Measurements from ENCODE around the gene C3orf49. TPM values are rescaled to one million over a fixed set of nuclear protein-coding genes. Genes with fewer than 3 reads are reported as not detected.

C3orf49 gene
- total RNA-seq, 5 donors from 2014 or later (not counting 1 experiment from before 2014, with no cell fraction given) = not detected

- no peak for ATAC-seq (replicated peaks in 1 of 4)
- H3K4me1 ChIP-seq (ENCODE audit: control insufficient read depth in 1 of 2, extremely low read depth in 1 of 2, insufficient read depth in 2 of 2, low read length in 2 of 2) = peaks cover 9 to 14% of the 10 kb centered on the region in 2 experiments
- CTCF ChIA-PET = no interaction called here
- H3K36me3 ChIP-seq (ENCODE audit: control insufficient read depth in 2 of 2, extremely low read depth in 1 of 2, insufficient read depth in 1 of 2, low read length in 1 of 2) = no peaks in the 10 kb centered on the region
- H3K27ac ChIP-seq (ENCODE audit: low read length) = peak overlapping the region; percentile 5
- H3K27me3 ChIP-seq (replicated peaks in 1 of 2; ENCODE audit: control insufficient read depth in 2 of 2, extremely low read depth in 1 of 2, insufficient read depth in 2 of 2, low read length in 1 of 2) = no peaks in the 10 kb centered on the region
- H3K27me3 Mint-ChIP-seq = no peaks in the 10 kb centered on the region
- peaks cover 70 to 74% (median 73%) of the 10 kb centered on the region in 3 donors for H3K4me1 Mint-ChIP-seq
- no CpG with 5 or more reads among the region's 3 CpGs for WGBS (ENCODE audit: insufficient coverage)
- POLR2A ChIA-PET = no interaction called here
- peak overlapping the region; percentile 58 to 91 for H3K4me3 ChIP-seq (ENCODE audit: control insufficient read depth in 1 of 2, extremely low read depth in 1 of 2, low read length in 1 of 2)
- DNase-seq = no peak
- H3K9me3 Mint-ChIP-seq = no peaks in the 10 kb centered on the region
- H3K27ac Mint-ChIP-seq = peak overlapping the region; percentile 88 to 93
- peak overlapping the region; percentile 84 to 91 (median 90) for H3K4me3 Mint-ChIP-seq
- H3K36me3 Mint-ChIP-seq = peaks cover 9% of the 10 kb centered on the region
- H3K9me3 ChIP-seq = no peaks in the 10 kb centered on the region
These were observed 45.8 kb downstream of the C3orf49 start for GRCh38 chr3:63864965-63865327.

DNA sequence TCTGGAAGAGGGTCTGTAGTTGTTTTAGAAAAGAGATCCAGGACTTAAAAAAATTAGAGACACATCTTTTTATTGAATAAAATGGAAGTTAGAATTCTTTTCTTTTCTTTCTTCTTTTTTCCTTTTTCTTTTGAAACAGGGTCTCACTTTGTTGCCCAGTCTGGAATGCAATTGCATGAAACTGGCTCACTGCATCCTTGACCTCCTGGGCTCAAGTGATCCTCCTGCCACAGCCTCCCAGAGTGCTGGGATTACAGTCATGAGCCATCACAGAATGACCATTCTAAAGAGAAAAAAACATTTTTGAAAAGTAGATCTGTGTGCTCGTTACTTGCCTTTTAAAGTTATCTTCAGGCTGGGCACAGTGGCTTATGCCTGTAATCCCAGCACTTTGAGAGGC, 48.1 kb downstream of the C3orf49 start:
- no peaks in the 10 kb centered on the region for H3K9me3 ChIP-seq
- no peak overlapping the region for H3K27ac ChIP-seq (ENCODE audit: low read length)
- Mint-ChIP-seq H3K9me3 (no peaks in the 10 kb centered on the region), H3K36me3 (peaks cover 9% of the 10 kb centered on the region), H3K27me3 (no peaks in the 10 kb centered on the region), H3K27ac (peak overlapping the region in 1 of 2 donors; percentile 31), H3K4me1 (peaks cover 64 to 71% (median 67%) of the 10 kb centered on the region in 3 donors), H3K4me3 (no peak overlapping the region)
- ATAC-seq (replicated peaks in 1 of 4) (no peak), DNase-seq (no peak)
- ChIA-PET POLR2A (interaction anchor here in 1 of 2 donors (0.6 kb wide), 1 partner anchor 15 kb away, joined by 8 read pairs; no protein-coding TSS in a partner anchor), CTCF (interaction anchor here in 1 of 2 donors (0.6 kb wide), 1 partner anchor 36 kb away, joined by 4 read pairs; no protein-coding TSS in a partner anchor)
- H3K4me3 ChIP-seq (ENCODE audit: control insufficient read depth in 1 of 2, extremely low read depth in 1 of 2, low read length in 1 of 2) = no peak overlapping the region
- H3K27me3 ChIP-seq (replicated peaks in 1 of 2; ENCODE audit: control insufficient read depth in 2 of 2, extremely low read depth in 1 of 2, insufficient read depth in 2 of 2, low read length in 1 of 2) = no peaks in the 10 kb centered on the region
- no peaks in the 10 kb centered on the region for H3K36me3 ChIP-seq (ENCODE audit: control insufficient read depth in 2 of 2, extremely low read depth in 1 of 2, insufficient read depth in 1 of 2, low read length in 1 of 2)
- peaks cover 9 to 14% of the 10 kb centered on the region in 2 experiments for H3K4me1 ChIP-seq (ENCODE audit: control insufficient read depth in 1 of 2, extremely low read depth in 1 of 2, insufficient read depth in 2 of 2, low read length in 2 of 2)
- 100% methylated on average over 1 of the region's 1 CpG for WGBS (ENCODE audit: insufficient coverage)

- Histone ChIP-seq H3K27ac (ENCODE audit: low read length) (no peak overlapping the region), H3K4me3 (ENCODE audit: control insufficient read depth in 1 of 2, extremely low read depth in 1 of 2, low read length in 1 of 2) (no peak overlapping the region), H3K27me3 (replicated peaks in 1 of 2; ENCODE audit: control insufficient read depth in 2 of 2, extremely low read depth in 1 of 2, insufficient read depth in 2 of 2, low read length in 1 of 2) (no peaks in the 10 kb centered on the region), H3K4me1 (ENCODE audit: control insufficient read depth in 1 of 2, extremely low read depth in 1 of 2, insufficient read depth in 2 of 2, low read length in 2 of 2) (peaks cover 3% of the 10 kb centered on the region in 2 experiments), H3K36me3 (ENCODE audit: control insufficient read depth in 2 of 2, extremely low read depth in 1 of 2, insufficient read depth in 1 of 2, low read length in 1 of 2) (no peaks in the 10 kb centered on the region), H3K9me3 (no peaks in the 10 kb centered on the region)
- no peak for DNase-seq
- ChIA-PET CTCF (no interaction called here), POLR2A (interaction anchor here in 1 of 2 donors (0.7 kb wide), 1 partner anchor 138 kb away, joined by 3 read pairs; no protein-coding TSS in a partner anchor)
- Mint-ChIP-seq H3K9me3 (no peaks in the 10 kb centered on the region), H3K27ac (no peak overlapping the region), H3K27me3 (no peaks in the 10 kb centered on the region), H3K36me3 (peaks cover 13% of the 10 kb centered on the region), H3K4me1 (peaks cover 69 to 75% (median 69%) of the 10 kb centered on the region in 3 donors), H3K4me3 (no peak overlapping the region)
- WGBS (ENCODE audit: insufficient coverage) = no CpG with 5 or more reads among the region's 3 CpGs
- no peak for ATAC-seq (replicated peaks in 1 of 4)
These were observed 51.0 kb downstream of the C3orf49 start for GRCh38 chr3:63869940-63870614.

DNA sequence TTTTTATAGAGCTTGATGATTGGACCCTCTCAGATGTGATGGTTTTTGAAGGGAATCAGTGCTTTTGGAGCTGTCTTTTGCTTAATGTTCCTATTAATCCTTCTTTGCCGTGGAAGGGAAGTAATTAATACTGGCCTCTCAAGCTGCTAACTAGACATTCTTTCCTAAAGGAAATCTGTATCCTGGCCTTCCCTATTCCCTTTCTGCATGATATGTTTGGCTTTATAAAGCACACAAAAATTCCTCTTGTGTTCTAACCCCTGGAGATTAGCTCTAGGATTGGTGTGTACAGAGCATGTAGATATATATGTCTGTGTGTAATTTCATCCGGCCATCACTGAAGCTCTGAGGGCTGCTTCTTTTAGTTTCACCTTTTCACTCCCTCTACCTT, 51.5 kb downstream of the C3orf49 start:
- ChIA-PET CTCF (no interaction called here), POLR2A (no interaction called here)
- no peak overlapping the region for H3K27ac ChIP-seq (ENCODE audit: low read length)
- Mint-ChIP-seq H3K36me3 (peaks cover 13% of the 10 kb centered on the region), H3K9me3 (no peaks in the 10 kb centered on the region), H3K4me3 (no peak overlapping the region), H3K4me1 (peaks cover 70 to 76% (median 70%) of the 10 kb centered on the region in 3 donors), H3K27ac (no peak overlapping the region), H3K27me3 (no peaks in the 10 kb centered on the region)
- no peaks in the 10 kb centered on the region for H3K9me3 ChIP-seq
- H3K36me3 ChIP-seq (ENCODE audit: control insufficient read depth in 2 of 2, extremely low read depth in 1 of 2, insufficient read depth in 1 of 2, low read length in 1 of 2) = no peaks in the 10 kb centered on the region
- no peaks in the 10 kb centered on the region for H3K27me3 ChIP-seq (replicated peaks in 1 of 2; ENCODE audit: control insufficient read depth in 2 of 2, extremely low read depth in 1 of 2, insufficient read depth in 2 of 2, low read length in 1 of 2)
- ATAC-seq (replicated peaks in 1 of 4) (no peak), DNase-seq (no peak)
- no peaks in the 10 kb centered on the region for H3K4me1 ChIP-seq (ENCODE audit: control insufficient read depth in 1 of 2, extremely low read depth in 1 of 2, insufficient read depth in 2 of 2, low read length in 2 of 2)
- WGBS (ENCODE audit: insufficient coverage) = no CpG with 5 or more reads among the region's 2 CpGs
- H3K4me3 ChIP-seq (ENCODE audit: control insufficient read depth in 1 of 2, extremely low read depth in 1 of 2, low read length in 1 of 2) = no peak overlapping the region

DNA sequence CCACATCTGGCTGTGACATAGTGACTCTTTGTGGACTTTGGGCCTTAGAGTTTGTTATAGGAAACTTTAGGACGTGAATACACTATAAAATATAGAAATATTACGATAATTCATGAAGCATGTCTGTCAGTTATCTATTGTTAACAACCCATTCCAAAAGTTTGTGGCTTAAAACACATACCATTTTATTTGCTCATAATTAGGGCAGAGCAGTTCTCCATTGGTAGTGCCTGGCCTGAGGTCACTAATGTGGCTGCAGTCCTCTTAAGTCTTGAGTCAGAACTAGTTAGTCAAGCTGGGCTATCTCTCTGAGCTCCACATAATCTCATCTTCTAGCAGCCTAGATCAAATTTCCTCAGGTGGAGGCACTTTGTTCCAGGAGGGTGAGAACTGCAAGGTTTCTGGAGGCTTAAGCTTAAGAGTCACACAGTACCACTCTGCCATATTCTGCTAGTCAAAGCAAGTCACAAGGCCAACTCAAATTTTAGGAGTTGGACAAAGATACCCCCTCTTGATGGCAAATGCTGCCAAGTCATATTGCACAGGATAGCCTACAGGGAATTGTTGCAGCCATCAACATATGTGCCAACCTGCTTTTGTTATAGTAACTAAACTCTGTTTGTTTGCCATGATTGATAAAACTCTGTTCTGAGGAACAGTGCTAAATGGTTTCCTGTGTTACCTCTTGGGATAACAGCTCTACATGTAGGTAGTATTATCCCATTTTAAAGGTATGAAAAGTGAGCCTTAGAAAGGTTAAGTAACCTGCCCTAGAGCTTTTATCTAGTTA, 53.2 kb downstream of the C3orf49 start:
- Histone ChIP-seq H3K27me3 (replicated peaks in 1 of 2; ENCODE audit: control insufficient read depth in 2 of 2, extremely low read depth in 1 of 2, insufficient read depth in 2 of 2, low read length in 1 of 2) (no peaks in the 10 kb centered on the region), H3K9me3 (no peaks in the 10 kb centered on the region), H3K4me1 (ENCODE audit: control insufficient read depth in 1 of 2, extremely low read depth in 1 of 2, insufficient read depth in 2 of 2, low read length in 2 of 2) (peaks cover 1 to 2% of the 10 kb centered on the region in 2 experiments), H3K27ac (ENCODE audit: low read length) (no peak overlapping the region), H3K36me3 (ENCODE audit: control insufficient read depth in 2 of 2, extremely low read depth in 1 of 2, insufficient read depth in 1 of 2, low read length in 1 of 2) (no peaks in the 10 kb centered on the region), H3K4me3 (ENCODE audit: control insufficient read depth in 1 of 2, extremely low read depth in 1 of 2, low read length in 1 of 2) (no peak overlapping the region)
- POLR2A ChIA-PET = interaction anchor here in 1 of 2 donors (0.6 kb wide), 1 partner anchor 120 kb away, joined by 3 read pairs; no protein-coding TSS in a partner anchor
- ATAC-seq (replicated peaks in 1 of 4) (no peak), DNase-seq (no peak)
- no peaks in the 10 kb centered on the region for H3K9me3 Mint-ChIP-seq
- H3K27ac Mint-ChIP-seq = no peak overlapping the region
- CTCF ChIA-PET = interaction anchor here (0.7 kb wide), 2 partner anchors 12 to 69 kb away, joined by 3 read pairs; no protein-coding TSS in a partner anchor
- WGBS (ENCODE audit: insufficient coverage) = no CpG with 5 or more reads among the region's 2 CpGs
- H3K27me3 Mint-ChIP-seq = no peaks in the 10 kb centered on the region
- H3K4me1 Mint-ChIP-seq = peaks cover 76 to 83% (median 77%) of the 10 kb centered on the region in 3 donors
- peaks cover 4% of the 10 kb centered on the region for H3K36me3 Mint-ChIP-seq
- H3K4me3 Mint-ChIP-seq = no peak overlapping the region

- POLR2A ChIA-PET = no interaction called here
- Histone ChIP-seq H3K9me3 (no peaks in the 10 kb centered on the region), H3K27me3 (replicated peaks in 1 of 2; ENCODE audit: control insufficient read depth in 2 of 2, extremely low read depth in 1 of 2, insufficient read depth in 2 of 2, low read length in 1 of 2) (no peaks in the 10 kb centered on the region), H3K4me1 (ENCODE audit: control insufficient read depth in 1 of 2, extremely low read depth in 1 of 2, insufficient read depth in 2 of 2, low read length in 2 of 2) (peaks cover 12 to 13% of the 10 kb centered on the region in 2 experiments), H3K27ac (ENCODE audit: low read length) (no peak overlapping the region), H3K4me3 (ENCODE audit: control insufficient read depth in 1 of 2, extremely low read depth in 1 of 2, low read length in 1 of 2) (no peak overlapping the region), H3K36me3 (ENCODE audit: control insufficient read depth in 2 of 2, extremely low read depth in 1 of 2, insufficient read depth in 1 of 2, low read length in 1 of 2) (no peaks in the 10 kb centered on the region)
- no peak for ATAC-seq (replicated peaks in 1 of 4)
- Mint-ChIP-seq H3K4me3 (no peak overlapping the region), H3K4me1 (peaks cover 73 to 85% (median 75%) of the 10 kb centered on the region in 3 donors), H3K36me3 (peaks cover 4% of the 10 kb centered on the region), H3K27me3 (no peaks in the 10 kb centered on the region), H3K9me3 (no peaks in the 10 kb centered on the region), H3K27ac (no peak overlapping the region)
- CTCF ChIA-PET = no interaction called here
- no CpG with 5 or more reads among the region's 3 CpGs for WGBS (ENCODE audit: insufficient coverage)
- no peak for DNase-seq
These were observed 55.7 kb downstream of the C3orf49 start for GRCh38 chr3:63874769-63875168.

All from T-cell (primary cell).